ENCODE data around the gene DSG3.
A peak's percentile ranks its signal among the peaks of the same experiment; 100 is the strongest.

Gene DSG3

DNA sequence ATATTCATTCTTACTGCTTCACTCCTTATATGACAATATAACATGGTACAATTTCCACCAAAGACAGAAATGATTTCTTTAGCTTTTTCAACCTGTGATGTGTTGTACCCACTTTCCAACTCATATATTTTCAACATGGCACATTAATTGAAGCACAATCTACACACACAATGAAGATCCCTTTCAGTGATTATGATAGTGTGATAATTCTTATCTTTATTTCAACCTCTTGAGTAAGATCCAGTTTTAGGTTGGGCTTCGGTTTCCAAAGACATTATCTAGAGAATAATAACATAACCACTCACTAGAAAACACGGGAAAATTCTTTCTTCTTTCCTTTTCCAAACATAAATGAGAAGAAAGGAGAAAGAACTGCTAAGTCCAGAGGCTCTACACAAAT, 3.4 kb upstream of the DSG3 start:
- H3K4me3 ChIP-seq (ENCODE audit: low read length), result no peak overlapping the region
- TF ChIP-seq, protein P1, sequence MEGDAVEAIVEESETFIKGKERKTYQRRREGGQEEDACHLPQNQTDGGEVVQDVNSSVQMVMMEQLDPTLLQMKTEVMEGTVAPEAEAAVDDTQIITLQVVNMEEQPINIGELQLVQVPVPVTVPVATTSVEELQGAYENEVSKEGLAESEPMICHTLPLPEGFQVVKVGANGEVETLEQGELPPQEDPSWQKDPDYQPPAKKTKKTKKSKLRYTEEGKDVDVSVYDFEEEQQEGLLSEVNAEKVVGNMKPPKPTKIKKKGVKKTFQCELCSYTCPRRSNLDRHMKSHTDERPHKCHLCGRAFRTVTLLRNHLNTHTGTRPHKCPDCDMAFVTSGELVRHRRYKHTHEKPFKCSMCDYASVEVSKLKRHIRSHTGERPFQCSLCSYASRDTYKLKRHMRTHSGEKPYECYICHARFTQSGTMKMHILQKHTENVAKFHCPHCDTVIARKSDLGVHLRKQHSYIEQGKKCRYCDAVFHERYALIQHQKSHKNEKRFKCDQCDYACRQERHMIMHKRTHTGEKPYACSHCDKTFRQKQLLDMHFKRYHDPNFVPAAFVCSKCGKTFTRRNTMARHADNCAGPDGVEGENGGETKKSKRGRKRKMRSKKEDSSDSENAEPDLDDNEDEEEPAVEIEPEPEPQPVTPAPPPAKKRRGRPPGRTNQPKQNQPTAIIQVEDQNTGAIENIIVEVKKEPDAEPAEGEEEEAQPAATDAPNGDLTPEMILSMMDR (conservative IDR thresholded peaks at IDR 0.05; ENCODE audit: low read depth, low read length), result no peak
- no peak for DNase-seq (ENCODE audit: low read depth)

DNA sequence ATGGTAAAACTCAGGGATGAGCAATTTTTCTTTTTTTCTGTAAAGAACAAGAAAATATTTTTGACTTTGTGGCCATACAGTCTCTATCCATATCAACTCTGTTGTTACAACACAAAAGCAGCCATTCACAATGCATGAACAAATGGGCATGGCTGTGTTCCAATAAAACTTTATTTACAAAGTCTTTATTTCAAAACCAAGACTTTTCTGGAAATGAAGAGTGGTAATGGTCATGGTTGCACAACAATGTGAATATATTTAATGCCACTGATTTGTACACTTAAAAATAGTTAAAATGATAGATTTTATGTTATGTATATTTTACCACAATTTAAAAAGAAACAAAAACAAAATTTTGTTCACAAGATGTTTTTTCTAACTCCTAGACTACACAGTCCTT, 1.6 kb upstream of the DSG3 start:
- DNase-seq (ENCODE audit: low read depth), result no peak
- TF ChIP-seq, protein P1 (conservative IDR thresholded peaks at IDR 0.05; ENCODE audit: low read depth, low read length), result no peak
- no peak overlapping the region for H3K4me3 ChIP-seq (ENCODE audit: low read length)

DNA sequence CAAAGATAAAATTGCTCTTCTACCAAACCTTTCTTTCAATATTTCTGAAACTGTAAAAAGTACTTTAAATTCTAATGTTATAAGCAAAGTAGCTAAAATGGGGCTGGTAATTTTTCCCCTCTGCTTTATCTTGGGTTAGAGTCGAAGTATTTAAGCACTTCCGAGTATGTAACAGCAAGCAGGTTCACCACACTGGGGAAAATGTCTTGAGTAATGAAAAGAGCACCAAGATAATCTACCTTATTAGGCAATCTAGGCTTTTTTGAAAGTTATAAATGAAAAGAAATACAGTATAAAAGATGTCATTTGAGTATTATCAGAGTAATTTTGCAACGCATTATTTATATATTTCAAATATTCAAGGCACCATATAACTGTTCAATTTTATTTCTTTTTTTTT, 687 bp upstream of the DSG3 start:
- H3K4me3 ChIP-seq (ENCODE audit: low read length), result no peak overlapping the region
- TF ChIP-seq, protein P1 (conservative IDR thresholded peaks at IDR 0.05; ENCODE audit: low read depth, low read length), result no peak
- no peak for DNase-seq (ENCODE audit: low read depth)

DNA sequence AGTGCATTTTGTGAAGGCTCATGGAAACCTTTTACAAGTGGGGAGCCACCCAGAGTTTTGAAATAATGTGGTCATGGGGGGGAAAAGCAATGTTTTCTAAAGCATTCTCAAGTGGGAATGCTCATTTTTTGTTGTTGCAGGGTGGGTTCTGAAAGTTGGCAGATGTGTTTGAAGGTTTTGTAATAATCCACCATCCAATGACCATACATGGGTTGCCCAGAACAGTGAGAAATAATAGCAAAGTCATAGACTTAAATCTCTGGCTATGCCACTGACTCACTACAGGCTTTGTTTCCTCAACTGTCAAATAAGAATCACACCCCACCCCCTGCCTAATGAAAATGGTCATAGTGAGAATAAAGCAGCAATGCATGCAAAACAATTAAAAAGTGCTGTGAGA, 2.9 kb downstream of the DSG3 start:
- TF ChIP-seq, protein P1 (conservative IDR thresholded peaks at IDR 0.05; ENCODE audit: low read depth, low read length), result no peak
- DNase-seq (ENCODE audit: low read depth), result no peak
- H3K4me3 ChIP-seq (ENCODE audit: low read length), result no peak overlapping the region

DNA sequence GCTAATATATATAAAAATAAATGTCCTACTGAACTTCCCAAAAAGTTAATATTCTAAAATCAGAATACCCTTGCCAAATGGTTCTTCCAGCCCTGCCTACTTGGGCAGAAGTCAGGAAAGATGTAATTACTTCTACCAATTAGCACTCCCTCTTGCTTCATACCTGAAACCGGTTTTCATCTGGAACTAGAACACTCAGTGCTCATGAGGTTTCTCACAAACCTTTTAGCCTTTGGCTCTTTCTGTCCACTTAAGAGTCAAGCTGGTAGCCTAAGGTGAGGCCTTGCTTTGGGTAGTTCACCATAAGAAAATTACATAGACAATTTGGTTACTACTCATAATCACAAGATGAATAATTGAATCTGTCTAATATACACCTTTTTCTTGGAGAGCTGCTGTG, 4.1 kb downstream of the DSG3 start:
- TF ChIP-seq, protein P1 (conservative IDR thresholded peaks at IDR 0.05; ENCODE audit: low read depth, low read length), result no peak
- no peak overlapping the region for H3K4me3 ChIP-seq (ENCODE audit: low read length)
- DNase-seq (ENCODE audit: low read depth), result no peak

DNA sequence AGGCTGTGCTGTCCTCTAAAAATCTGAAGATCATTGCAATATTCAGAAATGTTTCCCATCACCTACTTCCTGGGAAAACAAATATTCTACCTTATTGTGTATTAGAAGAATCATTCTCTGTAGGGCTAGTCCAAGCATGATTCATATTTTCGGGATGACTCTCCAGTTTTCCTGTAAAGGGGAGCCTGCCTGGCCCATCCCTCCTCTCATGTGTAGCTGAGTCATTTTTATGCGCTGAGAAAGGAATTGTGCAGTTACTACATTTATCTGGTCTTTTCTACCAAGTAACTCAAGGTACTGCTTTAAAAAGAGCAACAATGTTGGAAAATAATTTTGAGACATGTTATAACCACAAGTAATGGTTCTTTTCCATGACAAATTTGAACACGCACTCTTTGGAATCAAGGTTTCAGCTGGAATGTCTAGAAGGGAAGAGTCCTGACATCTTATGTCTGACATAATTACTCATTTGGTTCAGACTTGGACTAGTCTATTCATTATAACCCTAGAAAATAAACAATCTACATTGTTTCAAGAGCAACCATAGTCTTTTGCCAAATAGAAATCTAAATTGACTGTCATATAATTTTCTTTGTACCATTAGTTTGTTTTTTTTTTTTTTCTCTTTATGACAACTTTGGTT, 6.6 kb downstream of the DSG3 start:
- H3K4me3 ChIP-seq (ENCODE audit: low read length), result no peak overlapping the region
- TF ChIP-seq, protein P1 (conservative IDR thresholded peaks at IDR 0.05; ENCODE audit: low read depth, low read length), result no peak
- DNase-seq (ENCODE audit: low read depth), result peak; percentile 58

DNA sequence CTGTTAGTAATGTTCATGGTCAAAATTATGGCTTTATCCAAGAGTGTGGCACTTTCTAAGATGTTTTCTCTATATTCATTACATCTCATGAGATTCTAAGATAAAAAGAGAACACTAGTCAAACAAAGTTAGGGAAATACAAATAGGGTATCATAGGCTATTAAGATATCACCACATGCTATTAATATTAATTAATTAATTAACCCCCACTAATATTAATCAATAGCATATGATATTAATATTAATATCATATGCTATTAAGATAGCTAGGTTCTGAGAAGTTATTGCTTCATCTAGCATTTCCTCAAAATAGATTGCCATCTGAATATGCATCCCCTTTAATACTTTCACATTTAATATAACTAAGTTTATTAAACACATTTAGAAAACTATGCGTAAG, 22.1 kb downstream of the DSG3 start:
- TF ChIP-seq, protein P1 (conservative IDR thresholded peaks at IDR 0.05; ENCODE audit: low read depth, low read length), result no peak
- no peak overlapping the region for H3K4me3 ChIP-seq (ENCODE audit: low read length)
- no peak for DNase-seq (ENCODE audit: low read depth)
